HL-60 (cell line): ENCODE data around the gene PTK7.

Experiments
- GABPA ChIP-seq: IDR thresholded peaks from 2 replicates; pipeline ENCODE4 v1.6.1; 2012; ENCODE audit warnings: low read depth
- POLR2AphosphoS5 ChIP-seq: IDR thresholded peaks from 2 replicates; pipeline ENCODE4 v1.6.1; 2012; ENCODE audit warnings: low read depth
- TF ChIP-seq, protein P1 (sequence below): IDR thresholded peaks from one replicate; pipeline ENCODE4 v1.5.1; 2011; ENCODE audit warnings: low read length, control low read depth, inconsistent platforms; ENCODE audit not compliant: insufficient read depth
- TF ChIP-seq, protein P2 (sequence below): IDR thresholded peaks from 2 replicates; pipeline ENCODE4 v1.6.1; 2012; ENCODE audit warnings: low read depth; ENCODE audit not compliant: insufficient replicate concordance

DNA sequence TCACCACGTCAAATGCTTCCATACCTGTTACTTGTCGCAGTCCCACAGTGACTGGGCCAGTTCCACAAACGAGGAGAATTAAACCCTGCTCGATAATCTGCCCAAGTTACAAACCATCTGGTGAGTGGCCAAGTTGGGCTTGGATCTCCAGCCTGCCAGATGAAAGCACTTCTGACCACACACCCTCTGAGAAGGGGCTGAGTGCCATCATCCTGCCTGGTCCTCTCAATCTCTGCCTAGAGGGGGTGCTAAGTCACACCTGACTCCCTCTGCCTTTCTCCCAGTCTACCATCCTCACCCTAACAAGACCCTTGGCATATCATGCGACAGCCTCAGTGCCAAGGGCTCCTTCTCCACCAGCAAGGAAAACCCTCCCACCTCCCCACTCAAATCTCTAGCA lies 38.9 kb upstream of the PTK7 start:
- TF ChIP-seq, protein P1, sequence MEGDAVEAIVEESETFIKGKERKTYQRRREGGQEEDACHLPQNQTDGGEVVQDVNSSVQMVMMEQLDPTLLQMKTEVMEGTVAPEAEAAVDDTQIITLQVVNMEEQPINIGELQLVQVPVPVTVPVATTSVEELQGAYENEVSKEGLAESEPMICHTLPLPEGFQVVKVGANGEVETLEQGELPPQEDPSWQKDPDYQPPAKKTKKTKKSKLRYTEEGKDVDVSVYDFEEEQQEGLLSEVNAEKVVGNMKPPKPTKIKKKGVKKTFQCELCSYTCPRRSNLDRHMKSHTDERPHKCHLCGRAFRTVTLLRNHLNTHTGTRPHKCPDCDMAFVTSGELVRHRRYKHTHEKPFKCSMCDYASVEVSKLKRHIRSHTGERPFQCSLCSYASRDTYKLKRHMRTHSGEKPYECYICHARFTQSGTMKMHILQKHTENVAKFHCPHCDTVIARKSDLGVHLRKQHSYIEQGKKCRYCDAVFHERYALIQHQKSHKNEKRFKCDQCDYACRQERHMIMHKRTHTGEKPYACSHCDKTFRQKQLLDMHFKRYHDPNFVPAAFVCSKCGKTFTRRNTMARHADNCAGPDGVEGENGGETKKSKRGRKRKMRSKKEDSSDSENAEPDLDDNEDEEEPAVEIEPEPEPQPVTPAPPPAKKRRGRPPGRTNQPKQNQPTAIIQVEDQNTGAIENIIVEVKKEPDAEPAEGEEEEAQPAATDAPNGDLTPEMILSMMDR = no peak
- TF ChIP-seq POLR2AphosphoS5 (no peak), GABPA (no peak)
- TF ChIP-seq, protein P2, sequence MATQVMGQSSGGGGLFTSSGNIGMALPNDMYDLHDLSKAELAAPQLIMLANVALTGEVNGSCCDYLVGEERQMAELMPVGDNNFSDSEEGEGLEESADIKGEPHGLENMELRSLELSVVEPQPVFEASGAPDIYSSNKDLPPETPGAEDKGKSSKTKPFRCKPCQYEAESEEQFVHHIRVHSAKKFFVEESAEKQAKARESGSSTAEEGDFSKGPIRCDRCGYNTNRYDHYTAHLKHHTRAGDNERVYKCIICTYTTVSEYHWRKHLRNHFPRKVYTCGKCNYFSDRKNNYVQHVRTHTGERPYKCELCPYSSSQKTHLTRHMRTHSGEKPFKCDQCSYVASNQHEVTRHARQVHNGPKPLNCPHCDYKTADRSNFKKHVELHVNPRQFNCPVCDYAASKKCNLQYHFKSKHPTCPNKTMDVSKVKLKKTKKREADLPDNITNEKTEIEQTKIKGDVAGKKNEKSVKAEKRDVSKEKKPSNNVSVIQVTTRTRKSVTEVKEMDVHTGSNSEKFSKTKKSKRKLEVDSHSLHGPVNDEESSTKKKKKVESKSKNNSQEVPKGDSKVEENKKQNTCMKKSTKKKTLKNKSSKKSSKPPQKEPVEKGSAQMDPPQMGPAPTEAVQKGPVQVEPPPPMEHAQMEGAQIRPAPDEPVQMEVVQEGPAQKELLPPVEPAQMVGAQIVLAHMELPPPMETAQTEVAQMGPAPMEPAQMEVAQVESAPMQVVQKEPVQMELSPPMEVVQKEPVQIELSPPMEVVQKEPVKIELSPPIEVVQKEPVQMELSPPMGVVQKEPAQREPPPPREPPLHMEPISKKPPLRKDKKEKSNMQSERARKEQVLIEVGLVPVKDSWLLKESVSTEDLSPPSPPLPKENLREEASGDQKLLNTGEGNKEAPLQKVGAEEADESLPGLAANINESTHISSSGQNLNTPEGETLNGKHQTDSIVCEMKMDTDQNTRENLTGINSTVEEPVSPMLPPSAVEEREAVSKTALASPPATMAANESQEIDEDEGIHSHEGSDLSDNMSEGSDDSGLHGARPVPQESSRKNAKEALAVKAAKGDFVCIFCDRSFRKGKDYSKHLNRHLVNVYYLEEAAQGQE = no peak
